WTC11 (cell line): ENCODE measurements around the gene EXD3. TPM values are rescaled to one million over a fixed set of nuclear protein-coding genes. Genes with fewer than 3 reads are reported as not detected.

Source experiments
- ATAC-seq: fragments of 200-7000 bp; cut with Tn5 transposase; 2 replicates; pipeline ENCODE4 v1.10.0; 2021; ENCODE audit warnings: mild to moderate bottlenecking, moderate library complexity
- CTCF ChIA-PET: fragments of 300-600 bp; sonication (Branson Sonifier 250); formaldehyde crosslinking; loops from one replicate; lab custom pipeline; 2021; ENCODE audit warnings: antibody characterized with exemption; lab: Charles Lee
- POLR2A ChIA-PET: fragments of 350-600 bp; sonication (Branson Sonifier 250); formaldehyde crosslinking; loops from one replicate; lab custom pipeline; 2021; ENCODE audit warnings: antibody characterized with exemption; lab: Charles Lee
- DNase-seq: peaks from one replicate; pipeline ENCODE4 v3.0.0; 2021; ENCODE audit warnings: low spot score
- H3K27ac Mint-ChIP-seq: 2 replicates; pipeline ENCODE4 v1.8.0; 2021; ENCODE audit warnings: mixed read lengths
- H3K27me3 Mint-ChIP-seq: 2 replicates; pipeline ENCODE4 v1.8.0; 2021; ENCODE audit warnings: low read depth, mild to moderate bottlenecking, moderate library complexity, mixed read lengths
- H3K36me3 Mint-ChIP-seq: 2 replicates; pipeline ENCODE4 v1.8.0; 2021; ENCODE audit warnings: mixed read lengths
- H3K4me1 Mint-ChIP-seq: 2 replicates; pipeline ENCODE4 v1.8.0; 2022; ENCODE audit warnings: mixed read lengths
- H3K4me3 Mint-ChIP-seq: 2 replicates; pipeline ENCODE4 v1.8.0; 2021; ENCODE audit warnings: mild to moderate bottlenecking, moderate library complexity, mixed read lengths
- H3K9me3 Mint-ChIP-seq: 2 replicates; pipeline ENCODE4 v1.8.0; 2021; ENCODE audit warnings: mixed read lengths
- AR ChIP-seq: fragments of 250-450 bp; sonication (Bioruptor Pico); IDR thresholded peaks from 2 replicates; pipeline ENCODE4 v1.9.0; 2021; ENCODE audit warnings: mild to moderate bottlenecking
- ARID4B ChIP-seq: sonication (generic); formaldehyde crosslinking; IDR thresholded peaks from 2 replicates; pipeline ENCODE4 v1.8.0; 2023; ENCODE audit warnings: missing genetic modification reagents, mild to moderate bottlenecking, borderline replicate concordance
- CTCF ChIP-seq: fragments of 200-600 bp; IDR thresholded peaks from 2 replicates; pipeline ENCODE4 v1.8.0; 2022; ENCODE audit warnings: antibody characterized with exemption
- FOXJ3 ChIP-seq: sonication (generic); formaldehyde crosslinking; IDR thresholded peaks from 2 replicates; pipeline ENCODE4 v1.9.0; 2021; ENCODE audit warnings: missing genetic modification reagents, mild to moderate bottlenecking, borderline replicate concordance
- FOXK1 ChIP-seq: sonication (generic); formaldehyde crosslinking; IDR thresholded peaks from 2 replicates; pipeline ENCODE4 v1.8.0; 2022; ENCODE audit warnings: mild to moderate bottlenecking, moderate library complexity, missing genetic modification reagents
- FOXP1 ChIP-seq: sonication (generic); formaldehyde crosslinking; IDR thresholded peaks from 2 replicates; pipeline ENCODE4 v1.8.0; 2022; ENCODE audit warnings: missing genetic modification reagents, mild to moderate bottlenecking, moderate library complexity, borderline replicate concordance
- HMGXB4 ChIP-seq: sonication (generic); formaldehyde crosslinking; IDR thresholded peaks from 2 replicates; pipeline ENCODE4 v1.8.1; 2023; ENCODE audit warnings: mild to moderate bottlenecking, moderate library complexity, missing genetic modification reagents
- NFYB ChIP-seq: sonication (generic); formaldehyde crosslinking; conservative IDR thresholded peaks from 2 replicates; pipeline ENCODE4 v1.8.0; 2022; ENCODE audit warnings: low read depth, missing genetic modification reagents
- PRDM15 ChIP-seq: sonication (generic); formaldehyde crosslinking; IDR thresholded peaks from 2 replicates; pipeline ENCODE4 v1.8.0; 2022; ENCODE audit warnings: missing genetic modification reagents
- TEAD1 ChIP-seq: sonication (generic); formaldehyde crosslinking; IDR thresholded peaks from 2 replicates; pipeline ENCODE4 v1.8.0; 2022; ENCODE audit warnings: mild to moderate bottlenecking, missing genetic modification reagents
- USF2 ChIP-seq: sonication (generic); formaldehyde crosslinking; IDR thresholded peaks from 2 replicates; pipeline ENCODE4 v1.8.1; 2023; ENCODE audit warnings: mild to moderate bottlenecking, missing genetic modification reagents, moderate library complexity
- ZBTB43 ChIP-seq: sonication (generic); formaldehyde crosslinking; IDR thresholded peaks from 2 replicates; pipeline ENCODE4 v1.8.1; 2023; ENCODE audit warnings: mild to moderate bottlenecking, missing genetic modification reagents
- ZNF423 ChIP-seq: fragments of 250-450 bp; sonication (Bioruptor Pico); IDR thresholded peaks from 2 replicates; pipeline ENCODE4 v2.1.2; 2022; ENCODE audit warnings: mild to moderate bottlenecking, moderate library complexity
- total RNA-seq: library from RNA; stranded (reverse); gene quantifications from 3 replicates; pipeline ENCODE4 v1.2.3, GENCODE V29; 2021

EXD3 gene
- total RNA-seq, 1 experiment from 2014 or later = 21.2 TPM

- TF ChIP-seq ZBTB43 = no peak
- no peak for TF ChIP-seq PRDM15 (CRISPR knock-in tag)
- no peak for TF ChIP-seq FOXK1
- no peak for TF ChIP-seq ARID4B (CRISPR knock-in tag)
- no peak for TF ChIP-seq NFYB (CRISPR knock-in tag)
- TF ChIP-seq TEAD1 (CRISPR knock-in tag) = no peak
- TF ChIP-seq HMGXB4 (CRISPR knock-in tag) = no peak
Measured at GRCh38 chr9:137426018-137426681, 3.2 kb upstream of the EXD3 start (continued).

GRCh38 chr9:137423514-137424291 lies 741 bp upstream of the EXD3 start:
- POLR2A ChIA-PET = interaction anchor here (0.9 to 1.8 kb wide), 2 partner anchors 18 to 31 kb away, joined by 5 to 11 read pairs; partner anchors contain the start of gene ENTPD8
- no peaks in the 10 kb centered on the region for H3K9me3 Mint-ChIP-seq
- no peak overlapping the region for H3K27ac Mint-ChIP-seq
- no peaks in the 10 kb centered on the region for H3K36me3 Mint-ChIP-seq
- TF ChIP-seq CTCF (0 out of 2 replicates have a peak, but pooled peaks have one; percentile 1), ZNF423 (CRISPR knock-in tag) (0 out of 2 replicates have a peak, but pooled peaks have one; percentile 21), AR (CRISPR knock-in tag) (no peak), FOXP1 (CRISPR knock-in tag) (peak; percentile 12; the same call in 1 of the 2 replicates), FOXJ3 (CRISPR knock-in tag) (no peak), USF2 (CRISPR knock-in tag) (0 out of 2 replicates have a peak, but pooled peaks have one; percentile 18)
- TF ChIP-seq, all 79 proteins: peak for 4
- ATAC-seq (no peak), DNase-seq (peak; percentile 27)
- CTCF ChIA-PET = interaction anchor here (0.6 to 2.5 kb wide), 41 partner anchors 11 to 388 kb away, joined by 3 to 38 read pairs (median 6); partner anchors contain the start of genes CYSRT1, ENTPD8, MAN1B1 and MRPL41
- Mint-ChIP-seq H3K27me3 (no peaks in the 10 kb centered on the region; the same call in 1 of the 2 replicates), H3K4me1 (peaks cover 7% of the 10 kb centered on the region), H3K4me3 (peak overlapping the region; percentile 63)
